HepG2 (cell line): Measurements from ENCODE around the gene MAP2K5. TPM values are rescaled to one million over a fixed set of nuclear protein-coding genes. Genes with fewer than 3 reads are reported as not detected.

Experiments
- ATAC-seq: fragments of 200-7000 bp; cut with Tn5 transposase; 3 replicates; pipeline ENCODE4 v1.9.1; 2020; ENCODE audit warnings: mild to moderate bottlenecking, moderate library complexity
- BruUV-seq: library from RNA; stranded (reverse); fragments of 400-500 nt; replicated peaks from 2 replicates; lab custom pipeline; 2021; lab: Mats Ljungman, UMichigan
- CTCF ChIA-PET: fragments of 300-600 bp; formaldehyde crosslinking; extraction: SDS; loops from one replicate; lab custom pipeline; 2021; ENCODE audit warnings: low total read pairs, inconsistent platforms, low intra/inter-chr PET ratio; lab: Yijun Ruan, JAX
- POLR2A ChIA-PET: fragments of 350-600 bp; sonication (Branson Sonifier 250); formaldehyde crosslinking; loops from one replicate; lab custom pipeline; 2020; ENCODE audit warnings: antibody characterized with exemption, inconsistent platforms; lab: Yijun Ruan, JAX
- DNase-seq: peaks from one replicate; pipeline ENCODE4 v3.0.0-alpha.2; 2015; ENCODE audit warnings: low spot score
- FAIRE-seq: peaks from 3 replicates; lab custom pipeline; 2011; peaks lifted over from hg19 to GRCh38; lab: Jason Lieb, UNC
- H2AFZ ChIP-seq: one replicate; pipeline ENCODE4 v1.6.1; 2011; ENCODE audit warnings: low read length, inconsistent platforms
- H3K27ac ChIP-seq: fragments of 300-600 bp; 3 replicates; pipeline ENCODE4 v1.8.0; 2011; ENCODE audit warnings: mixed run types, mild to moderate bottlenecking, mixed read lengths, low read length, inconsistent platforms; ENCODE audit not compliant: insufficient read depth; ENCODE audit errors: extremely low read length
- H3K27me3 ChIP-seq, 2 experiments: fragments of 200-600 bp in 1 of 2; 2 replicates in 1 of 2; 3 replicates in 1 of 2; pipeline versions ENCODE4 v1.6.0 to v1.8.0; 2011; ENCODE audit warnings: low read length in 2 of 2, mild to moderate bottlenecking in 2 of 2, moderate library complexity in 2 of 2, inconsistent platforms in 1 of 2; ENCODE audit not compliant: insufficient read depth in 2 of 2, control insufficient read depth in 1 of 2
- H3K36me3 ChIP-seq, 2 experiments: fragments of 200-600 bp in 1 of 2; replicated peaks in 1 of 2; 2 replicates in 1 of 2; 3 replicates in 1 of 2; pipeline versions ENCODE4 v1.5.1 to v1.8.0; 2011; ENCODE audit warnings: low read length in 2 of 2, inconsistent platforms in 1 of 2; ENCODE audit not compliant: insufficient read depth in 2 of 2, control insufficient read depth in 1 of 2
- H3K4me1 ChIP-seq: 2 replicates; pipeline ENCODE4 v1.5.1; 2012; ENCODE audit warnings: low read length, inconsistent platforms; ENCODE audit not compliant: insufficient read depth
- H3K4me2 ChIP-seq: 2 replicates; pipeline ENCODE4 v1.6.0; 2011; ENCODE audit warnings: low read depth, low read length, inconsistent platforms
- H3K4me3 ChIP-seq, 3 experiments: fragments of 200-600 bp in 1 of 3; sonication (generic), shearing (Covaris generic) in 1 of 3; replicated peaks in 1 of 3; 2 replicates each; pipeline ENCODE4 v1.5.1; 2011 to 2016; ENCODE audit warnings: low read length in 3 of 3, inconsistent platforms in 2 of 3, low read depth in 2 of 3, mild to moderate bottlenecking in 2 of 3, control low read depth in 1 of 3, mixed read lengths in 1 of 3; ENCODE audit not compliant: insufficient read depth in 1 of 3
- H3K79me2 ChIP-seq: one replicate; pipeline ENCODE4 v1.6.1; 2011; ENCODE audit warnings: low read length, inconsistent platforms; ENCODE audit not compliant: insufficient read depth
- H3K9ac ChIP-seq: 2 replicates; pipeline ENCODE4 v1.6.0; 2011; ENCODE audit warnings: mild to moderate bottlenecking, low read depth, low read length, inconsistent platforms; ENCODE audit not compliant: insufficient read depth
- H3K9me3 ChIP-seq: 2 replicates; pipeline ENCODE4 v1.5.1; 2012; ENCODE audit warnings: mild to moderate bottlenecking, low read length
- H4K20me1 ChIP-seq: 2 replicates; pipeline ENCODE4 v1.6.0; 2011; ENCODE audit warnings: inconsistent platforms, mild to moderate bottlenecking, low read length, moderate library complexity; ENCODE audit not compliant: insufficient read depth
- HMG20B ChIP-seq: conservative IDR thresholded peaks from 2 replicates; pipeline ENCODE4 v1.6.1; 2016; ENCODE audit warnings: missing genetic modification reagents, missing compliant biosample characterization
- PRPF4 ChIP-seq: fragments of 200-400 bp; formaldehyde crosslinking; IDR thresholded peaks from 2 replicates; pipeline ENCODE4 v1.6.1; 2016; ENCODE audit warnings: low read length, low read depth; ENCODE audit not compliant: poor library complexity, severe bottlenecking
- RORA ChIP-seq: sonication (generic); formaldehyde crosslinking; IDR thresholded peaks from 2 replicates; pipeline ENCODE4 v1.5.0; 2020; ENCODE audit warnings: mild to moderate bottlenecking, missing genetic modification reagents, moderate library complexity
- SMC3 ChIP-seq: IDR thresholded peaks from 2 replicates; pipeline ENCODE4 v1.6.1; 2011; ENCODE audit warnings: low read length, improper control_type of control experiment
- U2AF2 ChIP-seq: fragments of 200-400 bp; formaldehyde crosslinking; IDR thresholded peaks from 2 replicates; pipeline ENCODE4 v1.6.1; 2017; ENCODE audit warnings: low read depth, mild to moderate bottlenecking, low read length
- ZNF431 ChIP-seq: sonication (generic); formaldehyde crosslinking; IDR thresholded peaks from 2 replicates; pipeline ENCODE4 v1.9.0; 2022; ENCODE audit warnings: missing genetic modification reagents, low read depth, mild to moderate bottlenecking, borderline replicate concordance
- ZNF878 ChIP-seq: sonication (generic); formaldehyde crosslinking; IDR thresholded peaks from 2 replicates; pipeline ENCODE4 v1.8.1; 2023; ENCODE audit warnings: mild to moderate bottlenecking, missing genetic modification reagents, moderate library complexity
- WGBS: methylation state at CpG from one replicate; pipeline ENCODE4 v1.1.6; 2017; ENCODE audit warnings: low lambda C conversion rate; 5-methylcytosine and 5-hydroxymethylcytosine counted together
- in situ Hi-C: cut with HindIII; loops from 2 replicates; pipeline ENCODE4 v1.10.0; 2017; ENCODE audit warnings: low pct_unique_long_range_greater_than_20kb; ENCODE audit not compliant: extremely low pct_ligation_motif_present
- intact Hi-C: fragments of 100-400 bp; cut with micrococcal nuclease; formaldehyde crosslinking; loops from one replicate; pipeline ENCODE4 v1.10.0; 2022; ENCODE audit not compliant: unreplicated experiment
- polyA plus RNA-seq, 8 experiments: library from polyadenylated mRNA; depleted of rRNA in 3 of 8; stranded (reverse) in 7 of 8; unstranded in 1 of 8; fragments of >200 nt; fragmentation: Illumina TruSeq in 4 of 8; extraction: Trizol in 4 of 8; gene quantifications; 2 replicates each; pipeline versions ENCODE4 v1.2.1 to v1.2.3, GENCODE V29; 2011 to 2016; ENCODE audit warnings: low read depth in 4 of 8, missing spikeins in 1 of 8, mixed read lengths in 1 of 8; ENCODE audit not compliant: insufficient read depth in 1 of 8
- total RNA-seq, 5 experiments: library from RNA; depleted of rRNA; stranded (reverse); fragments of >200 nt; fragmentation: Illumina TruSeq; extraction: Trizol; gene quantifications; 2 replicates each; pipeline ENCODE4 v1.2.3, GENCODE V29; 2016; ENCODE audit warnings: low read depth in 1 of 5
- TF ChIP-seq, protein P1 (sequence below): sonication (generic); formaldehyde crosslinking; IDR thresholded peaks from 2 replicates; pipeline ENCODE4 v1.5.0; 2020; ENCODE audit warnings: mild to moderate bottlenecking, missing genetic modification reagents

The MAP2K5 gene
- total and polyA plus RNA-seq, 2 of the 13 experiments (the other 11 are each of a cell fraction or from before 2014, with no cell fraction given), result 4.0 to 4.3 TPM

DNA sequence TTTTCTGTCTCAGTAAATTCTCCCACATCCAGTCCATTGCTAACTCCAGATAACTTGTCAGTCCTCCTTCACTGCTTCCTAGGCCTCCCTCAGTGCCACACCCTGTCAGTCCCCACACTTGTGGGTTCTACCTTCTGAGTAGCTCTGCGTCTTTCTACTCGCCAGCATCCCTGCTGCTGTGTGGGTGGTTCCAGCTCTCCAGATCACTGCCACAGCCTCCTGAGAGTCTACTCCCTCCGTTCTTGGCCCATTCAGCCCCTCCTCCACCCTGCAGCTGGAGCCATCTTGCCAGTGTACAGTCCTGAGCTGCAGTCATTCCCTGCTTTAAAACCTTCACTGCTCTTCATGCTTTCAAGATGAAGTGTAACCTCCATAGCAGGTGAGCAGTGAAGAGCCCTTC is 45.3 kb downstream of the MAP2K5 start:
- POLR2A ChIA-PET, result no interaction called here
- Histone ChIP-seq H3K27me3 (no peaks in the 10 kb centered on the region; a peak in 1 of 5 replicates), H3K9ac (no peak overlapping the region), H4K20me1 (no peaks in the 10 kb centered on the region; the same call in 1 of the 2 replicates), H3K79me2 (no peaks in the 10 kb centered on the region), H3K4me2 (no peak overlapping the region), H2AFZ (no peak overlapping the region), H3K4me3 (no peak overlapping the region), H3K4me1 (no peaks in the 10 kb centered on the region), H3K9me3 (no peaks in the 10 kb centered on the region), H3K36me3 (peaks cover 0 to 24% of the 10 kb centered on the region in 2 experiments; a peak in 1 of 5 replicates), H3K27ac (no peak overlapping the region)
- in situ Hi-C loops, result no loop called here
- DNase-seq (no peak), ATAC-seq (no peak), FAIRE-seq (no peak)
- 84% methylated on average over 3 of the region's 3 CpGs for WGBS
- CTCF ChIA-PET, result no interaction called here
- TF ChIP-seq RORA (CRISPR knock-in tag) (no peak), HMG20B (no peak), U2AF2 (no peak), PRPF4 (no peak), ZNF431 (no peak), SMC3 (no peak), ZNF878 (CRISPR knock-in tag) (no peak)
- TF ChIP-seq, protein P1, sequence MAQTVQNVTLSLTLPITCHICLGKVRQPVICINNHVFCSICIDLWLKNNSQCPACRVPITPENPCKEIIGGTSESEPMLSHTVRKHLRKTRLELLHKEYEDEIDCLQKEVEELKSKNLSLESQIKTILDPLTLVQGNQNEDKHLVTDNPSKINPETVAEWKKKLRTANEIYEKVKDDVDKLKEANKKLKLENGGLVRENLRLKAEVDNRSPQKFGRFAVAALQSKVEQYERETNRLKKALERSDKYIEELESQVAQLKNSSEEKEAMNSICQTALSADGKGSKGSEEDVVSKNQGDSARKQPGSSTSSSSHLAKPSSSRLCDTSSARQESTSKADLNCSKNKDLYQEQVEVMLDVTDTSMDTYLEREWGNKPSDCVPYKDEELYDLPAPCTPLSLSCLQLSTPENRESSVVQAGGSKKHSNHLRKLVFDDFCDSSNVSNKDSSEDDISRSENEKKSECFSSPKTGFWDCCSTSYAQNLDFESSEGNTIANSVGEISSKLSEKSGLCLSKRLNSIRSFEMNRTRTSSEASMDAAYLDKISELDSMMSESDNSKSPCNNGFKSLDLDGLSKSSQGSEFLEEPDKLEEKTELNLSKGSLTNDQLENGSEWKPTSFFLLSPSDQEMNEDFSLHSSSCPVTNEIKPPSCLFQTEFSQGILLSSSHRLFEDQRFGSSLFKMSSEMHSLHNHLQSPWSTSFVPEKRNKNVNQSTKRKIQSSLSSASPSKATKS (CRISPR knock-in tag), result no peak
- intact Hi-C loops, result no loop called here
- no TSS peak for BruUV-seq
